Mesenchymal stem cell (in vitro differentiated cells and primary cell): ENCODE results near the gene FKRP.

Experiments used
- DNase-seq: peaks from one replicate; pipeline ENCODE4 v3.0.0-alpha.2; 2013
- H2AFZ ChIP-seq: one replicate; pipeline ENCODE4 v1.6.1; 2013; ENCODE audit warnings: low read depth, mild to moderate bottlenecking, control low read depth, inconsistent platforms, low read length, moderate library complexity
- H2AK5ac ChIP-seq: 2 replicates; pipeline ENCODE4 v1.6.1; 2013; ENCODE audit warnings: low read length, moderate library complexity, mild to moderate bottlenecking, inconsistent platforms; ENCODE audit not compliant: severe bottlenecking
- H2BK120ac ChIP-seq: one replicate; pipeline ENCODE4 v1.6.1; 2013; ENCODE audit warnings: low read depth, mild to moderate bottlenecking, inconsistent platforms, low read length, moderate library complexity
- H2BK12ac ChIP-seq, 2 experiments: one replicate each; pipeline ENCODE4 v1.6.1; 2013; ENCODE audit warnings: inconsistent platforms in 2 of 2, low read length in 2 of 2, mild to moderate bottlenecking in 2 of 2, moderate library complexity in 2 of 2, control low read depth in 1 of 2
- H2BK15ac ChIP-seq: one replicate; pipeline ENCODE4 v1.6.1; 2013; ENCODE audit warnings: mild to moderate bottlenecking, low read depth, inconsistent platforms; ENCODE audit not compliant: poor library complexity, severe bottlenecking
- H2BK5ac ChIP-seq: 2 replicates; pipeline ENCODE4 v1.6.1; 2013; ENCODE audit warnings: low read depth, mild to moderate bottlenecking, low read length, control low read depth, inconsistent platforms; ENCODE audit not compliant: poor library complexity, severe bottlenecking
- H3K14ac ChIP-seq, 2 experiments: one replicate each; pipeline ENCODE4 v1.6.1; 2013; ENCODE audit warnings: inconsistent platforms in 2 of 2, low read length in 2 of 2, control low read depth in 1 of 2, mild to moderate bottlenecking in 1 of 2, moderate library complexity in 1 of 2
- H3K18ac ChIP-seq, 2 experiments: one replicate each; pipeline ENCODE4 v1.6.1; 2013; ENCODE audit warnings: inconsistent platforms in 2 of 2, low read length in 2 of 2, control low read depth in 1 of 2, low read depth in 1 of 2, mild to moderate bottlenecking in 1 of 2
- H3K23ac ChIP-seq, 2 experiments: one replicate each; pipeline ENCODE4 v1.6.1; 2013; ENCODE audit warnings: inconsistent platforms in 2 of 2, low read length in 2 of 2, mild to moderate bottlenecking in 2 of 2, moderate library complexity in 2 of 2, control low read depth in 1 of 2
- H3K27ac ChIP-seq: 2 replicates; pipeline ENCODE4 v1.5.1; 2013; ENCODE audit warnings: mild to moderate bottlenecking, moderate library complexity, low read length, control low read depth, inconsistent platforms; ENCODE audit not compliant: poor library complexity, severe bottlenecking
- H3K27me3 ChIP-seq, 2 experiments: 2 replicates each; pipeline versions ENCODE4 v1.6.1 to v1.7.0; 2013; ENCODE audit warnings: low read length in 2 of 2, mild to moderate bottlenecking in 2 of 2, moderate library complexity in 2 of 2, control low read depth in 1 of 2, inconsistent platforms in 1 of 2; ENCODE audit not compliant: control insufficient read depth in 1 of 2, insufficient read depth in 1 of 2
- H3K36me3 ChIP-seq, 2 experiments: 2 replicates each; pipeline versions ENCODE4 v1.6.1 to v1.7.0; 2013; ENCODE audit warnings: low read length in 2 of 2, control low read depth in 1 of 2, inconsistent platforms in 1 of 2, low read depth in 1 of 2, mild to moderate bottlenecking in 1 of 2; ENCODE audit not compliant: insufficient read depth in 2 of 2, control insufficient read depth in 1 of 2
- H3K4ac ChIP-seq, 2 experiments: one replicate each; pipeline ENCODE4 v1.6.1; 2013; ENCODE audit warnings: inconsistent platforms in 2 of 2, low read length in 2 of 2, mild to moderate bottlenecking in 2 of 2, moderate library complexity in 2 of 2, control low read depth in 1 of 2, low read depth in 1 of 2
- H3K4me1 ChIP-seq: 2 replicates; pipeline ENCODE4 v1.6.1; 2013; ENCODE audit warnings: low read depth, low read length, control low read depth; ENCODE audit not compliant: control insufficient read depth, insufficient read depth
- H3K4me2 ChIP-seq: 2 replicates; pipeline ENCODE4 v1.6.1; 2013; ENCODE audit warnings: low read length, mild to moderate bottlenecking, inconsistent platforms; ENCODE audit not compliant: poor library complexity, severe bottlenecking
- H3K4me3 ChIP-seq, 2 experiments: 2 replicates each; pipeline versions ENCODE4 v1.5.1 to v1.7.0; 2013; ENCODE audit warnings: low read length in 2 of 2, mild to moderate bottlenecking in 2 of 2, control low read depth in 1 of 2, low read depth in 1 of 2; ENCODE audit not compliant: insufficient read depth in 1 of 2
- H3K79me1 ChIP-seq: replicated peaks from 2 replicates; pipeline ENCODE4 v1.6.1; 2013; ENCODE audit warnings: mild to moderate bottlenecking, control low read depth, low read length, inconsistent platforms; ENCODE audit not compliant: poor library complexity, severe bottlenecking
- H3K9ac ChIP-seq: 2 replicates; pipeline ENCODE4 v1.7.0; 2013; ENCODE audit warnings: mild to moderate bottlenecking, low read length, moderate library complexity
- H3K9me3 ChIP-seq: 2 replicates; pipeline ENCODE4 v1.7.0; 2013; ENCODE audit warnings: mild to moderate bottlenecking, low read length; ENCODE audit not compliant: control insufficient read depth
- H4K8ac ChIP-seq: one replicate; pipeline ENCODE4 v1.6.1; 2013; ENCODE audit warnings: inconsistent platforms, mild to moderate bottlenecking, low read length, moderate library complexity
- H4K91ac ChIP-seq: one replicate; pipeline ENCODE4 v1.6.1; 2013; ENCODE audit warnings: mild to moderate bottlenecking, low read length, inconsistent platforms
- WGBS: methylation state at CpG from one replicate; pipeline ENCODE4 v1.1.7; 2013; ENCODE audit warnings: mixed read lengths; 5-methylcytosine and 5-hydroxymethylcytosine counted together

FKRP gene

GRCh38 chr19:46737761-46738171, 8.1 kb upstream of the FKRP start:
- no peaks in the 10 kb centered on the region for H3K27me3 ChIP-seq
- H3K4ac ChIP-seq = no peak overlapping the region
- H3K4me1 ChIP-seq = peaks cover 26% of the 10 kb centered on the region
- H3K4me3 ChIP-seq = no peak overlapping the region
- H3K18ac ChIP-seq = no peak overlapping the region
- no peak overlapping the region for H3K4me2 ChIP-seq
- H4K8ac ChIP-seq = no peak overlapping the region
- no peak overlapping the region for H2BK15ac ChIP-seq
- H3K14ac ChIP-seq = no peak overlapping the region
- no peaks in the 10 kb centered on the region for H3K9me3 ChIP-seq
- H3K36me3 ChIP-seq = peaks cover 47 to 59% of the 10 kb centered on the region in 2 experiments
- peaks cover 18% of the 10 kb centered on the region for H3K79me1 ChIP-seq
- H2BK120ac ChIP-seq = no peak overlapping the region
- no peak overlapping the region for H2AFZ ChIP-seq
- WGBS = 91% methylated on average over 19 of the region's 19 CpGs
- H2BK12ac ChIP-seq = no peak overlapping the region
- H3K27ac ChIP-seq = no peak overlapping the region
- no peak overlapping the region for H3K9ac ChIP-seq
- no peak for DNase-seq
- H4K91ac ChIP-seq = no peak overlapping the region
- H3K23ac ChIP-seq = no peak overlapping the region
- no peak overlapping the region for H2BK5ac ChIP-seq
- no peak overlapping the region for H2AK5ac ChIP-seq

DNA sequence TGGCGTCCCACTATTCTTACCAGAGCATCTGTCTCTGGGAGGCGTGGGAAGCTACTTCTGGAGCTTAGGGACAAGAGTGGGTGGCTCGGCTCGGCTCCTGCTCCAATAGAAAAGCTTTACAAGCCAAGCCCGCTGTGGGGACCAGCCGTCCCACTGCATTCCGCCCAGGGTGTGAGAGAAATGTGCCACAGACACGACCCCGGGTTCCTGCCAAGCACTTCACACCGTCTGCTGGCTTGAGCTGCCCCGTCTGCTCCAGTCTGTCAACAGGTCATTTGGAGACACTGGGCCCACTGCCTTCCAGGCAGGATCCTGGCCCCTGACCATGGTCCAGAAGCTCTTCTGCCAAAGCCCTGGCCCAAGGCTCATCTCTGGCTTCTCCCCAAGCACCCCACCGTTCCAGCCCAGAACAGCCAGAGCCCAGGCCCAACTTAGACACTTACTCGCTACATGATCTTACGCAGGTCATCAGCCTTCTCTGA, 6.5 kb upstream of the FKRP start:
- Histone ChIP-seq H2BK5ac (no peak overlapping the region), H2AK5ac (no peak overlapping the region), H3K27ac (no peak overlapping the region), H3K18ac (peak overlapping the region in 1 of 2 experiments; percentile 34), H3K9ac (peak overlapping the region; percentile 21), H3K4me3 (no peak overlapping the region), H3K36me3 (peaks cover 31 to 50% of the 10 kb centered on the region in 2 experiments), H3K14ac (no peak overlapping the region), H3K79me1 (peaks cover 17% of the 10 kb centered on the region), H2BK120ac (no peak overlapping the region), H2BK12ac (no peak overlapping the region), H3K27me3 (no peaks in the 10 kb centered on the region), H2BK15ac (no peak overlapping the region), H2AFZ (no peak overlapping the region), H4K8ac (no peak overlapping the region), H3K4me1 (peaks cover 19% of the 10 kb centered on the region), H3K9me3 (no peaks in the 10 kb centered on the region), H3K23ac (no peak overlapping the region), H3K4me2 (no peak overlapping the region), H4K91ac (no peak overlapping the region), H3K4ac (no peak overlapping the region)
- no peak for DNase-seq
- 93% methylated on average over 14 of the region's 14 CpGs for WGBS

GRCh38 chr19:46741447-46741846, 4.4 kb upstream of the FKRP start:
- Histone ChIP-seq H4K91ac (no peak overlapping the region), H3K9ac (no peak overlapping the region), H2BK5ac (no peak overlapping the region), H3K4me2 (no peak overlapping the region), H3K4ac (no peak overlapping the region), H3K4me3 (no peak overlapping the region), H3K27me3 (no peaks in the 10 kb centered on the region), H2BK12ac (no peak overlapping the region), H3K18ac (no peak overlapping the region), H3K9me3 (no peaks in the 10 kb centered on the region), H2AK5ac (no peak overlapping the region), H3K27ac (no peak overlapping the region), H3K14ac (no peak overlapping the region), H3K36me3 (peaks cover 26 to 48% of the 10 kb centered on the region in 2 experiments), H3K79me1 (peaks cover 17% of the 10 kb centered on the region), H2BK120ac (no peak overlapping the region), H3K23ac (peak overlapping the region in 1 of 2 experiments; percentile 77), H3K4me1 (peaks cover 26% of the 10 kb centered on the region), H4K8ac (no peak overlapping the region), H2BK15ac (no peak overlapping the region), H2AFZ (no peak overlapping the region)
- DNase-seq = no peak
- WGBS = 87% methylated on average over 17 of the region's 17 CpGs

DNA sequence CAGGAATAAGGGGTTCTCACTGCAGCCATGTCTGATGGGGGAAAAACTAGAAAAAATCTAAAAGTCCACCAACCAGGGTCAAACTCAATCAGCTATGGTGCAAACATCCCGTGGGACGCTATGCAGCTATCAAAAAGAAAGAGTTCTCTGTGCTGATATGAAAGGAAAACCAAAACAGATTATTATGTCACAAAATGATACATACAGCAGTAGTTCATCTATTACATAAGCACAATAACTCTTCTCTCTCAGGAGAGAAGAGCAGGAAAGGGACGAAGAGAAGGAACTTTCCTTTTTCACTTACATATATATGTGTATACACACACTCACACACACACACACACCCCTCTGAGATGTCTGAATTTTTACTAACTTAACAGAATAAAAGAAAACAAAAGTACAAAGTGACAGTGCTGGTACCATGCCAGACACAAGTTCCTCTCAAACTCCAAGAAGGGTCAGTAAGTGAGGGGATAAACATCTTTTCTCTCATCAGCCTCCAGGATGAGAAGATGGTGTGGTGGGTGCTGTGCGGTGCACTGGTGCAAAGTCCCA, 2.9 kb upstream of the FKRP start:
- Histone ChIP-seq H2AK5ac (no peak overlapping the region), H4K91ac (no peak overlapping the region), H2BK12ac (no peak overlapping the region), H3K4ac (no peak overlapping the region), H3K4me1 (peaks cover 30% of the 10 kb centered on the region), H3K18ac (no peak overlapping the region), H3K27ac (no peak overlapping the region), H3K36me3 (peaks cover 12 to 33% of the 10 kb centered on the region in 2 experiments), H2AFZ (no peak overlapping the region), H3K9me3 (no peaks in the 10 kb centered on the region), H2BK5ac (no peak overlapping the region), H2BK15ac (no peak overlapping the region), H3K9ac (no peak overlapping the region), H3K4me2 (no peak overlapping the region), H3K79me1 (peaks cover 17% of the 10 kb centered on the region), H3K14ac (no peak overlapping the region), H4K8ac (no peak overlapping the region), H3K27me3 (no peaks in the 10 kb centered on the region), H3K23ac (peak overlapping the region in 1 of 2 experiments; percentile 89), H2BK120ac (no peak overlapping the region), H3K4me3 (no peak overlapping the region)
- DNase-seq = no peak
- WGBS = 100% methylated on average over 1 of the region's 4 CpGs
